CD4-positive, CD25-positive, alpha-beta regulatory T cell (primary cell): ENCODE measurements around the gene CRACDL. TPM values are rescaled to one million over a fixed set of nuclear protein-coding genes. Genes with fewer than 3 reads are reported as not detected.

ENCODE experiments used
- ATAC-seq, 2 donors: fragments of 150-1000 bp; cut with Tn5 transposase; one replicate each; pipeline ENCODE4 v1.10.0; 2021; ENCODE audit warnings: low read depth in 2 of 2, moderate number of reproducible peaks in 2 of 2, moderate library complexity in 1 of 2
- DNase-seq, 3 donors: peaks; one replicate each; pipeline versions ENCODE4 v3.0.0 to v3.0.0-alpha.2; 2012 to 2022; ENCODE audit warnings: mixed read lengths in 1 of 3
- H3K27ac ChIP-seq: one replicate; pipeline ENCODE4 v1.7.0; 2013; ENCODE audit warnings: mild to moderate bottlenecking, low read length; ENCODE audit not compliant: insufficient read depth, poor library complexity, severe bottlenecking
- H3K27me3 ChIP-seq: one replicate; pipeline ENCODE4 v1.7.0; 2013; ENCODE audit warnings: low read length; ENCODE audit not compliant: control insufficient read depth, insufficient read depth
- H3K36me3 ChIP-seq: one replicate; pipeline ENCODE4 v1.7.0; 2013; ENCODE audit warnings: mild to moderate bottlenecking, low read length, moderate library complexity; ENCODE audit not compliant: control insufficient read depth, insufficient read depth
- H3K4me1 ChIP-seq: 2 replicates; pipeline ENCODE4 v1.7.0; 2013; ENCODE audit warnings: mild to moderate bottlenecking, low read length; ENCODE audit not compliant: insufficient read depth, control insufficient read depth, poor library complexity, severe bottlenecking
- H3K4me3 ChIP-seq: one replicate; pipeline ENCODE4 v1.7.0; 2013; ENCODE audit warnings: low read depth, mild to moderate bottlenecking, low read length, moderate library complexity
- H3K9me3 ChIP-seq, 2 experiments: 1 replicate in 1 of 2; 2 replicates in 1 of 2; pipeline ENCODE4 v1.7.0; 2013; ENCODE audit warnings: low read length in 2 of 2, mild to moderate bottlenecking in 1 of 2, moderate library complexity in 1 of 2; ENCODE audit not compliant: control insufficient read depth in 2 of 2
- H3K27ac Mint-ChIP-seq, 3 donors: one replicate each; pipeline ENCODE4 v1.8.0; 2020 to 2022; ENCODE audit warnings: mild to moderate bottlenecking in 3 of 3, mixed read lengths in 3 of 3, moderate library complexity in 2 of 3
- H3K27me3 Mint-ChIP-seq: one replicate; pipeline ENCODE4 v1.8.0; 2022; ENCODE audit warnings: mild to moderate bottlenecking, mixed read lengths
- H3K36me3 Mint-ChIP-seq: one replicate; pipeline ENCODE4 v1.8.0; 2020; ENCODE audit warnings: mixed read lengths
- H3K4me1 Mint-ChIP-seq, 4 donors: one replicate each; pipeline ENCODE4 v1.8.0; 2020 to 2022; ENCODE audit warnings: mixed read lengths in 4 of 4, mild to moderate bottlenecking in 1 of 4
- H3K4me3 Mint-ChIP-seq, 4 donors: one replicate each; pipeline ENCODE4 v1.8.0; 2020 to 2022; ENCODE audit warnings: mild to moderate bottlenecking in 4 of 4, mixed read lengths in 4 of 4, moderate library complexity in 3 of 4
- H3K9me3 Mint-ChIP-seq, 7 donors: one replicate each; pipeline ENCODE4 v1.8.0; 2020 to 2022; ENCODE audit warnings: mixed read lengths in 7 of 7, mild to moderate bottlenecking in 3 of 7, moderate library complexity in 2 of 7
- polyA plus RNA-seq, 4 donors: library from polyadenylated mRNA; unstranded; fragments of 300-500 nt; fragmentation: Illumina TruSeq; gene quantifications; one replicate each; pipeline ENCODE4 v1.2.3, GENCODE V29; 2021
- total RNA-seq: library from RNA; stranded (reverse); gene quantifications from one replicate; pipeline ENCODE4 v1.2.3, GENCODE V29; 2022

Gene CRACDL
- total RNA-seq (0.10 TPM), polyA plus RNA-seq (under 1 TPM; 0.16 to 0.18 (median 0.17) TPM)

DNA sequence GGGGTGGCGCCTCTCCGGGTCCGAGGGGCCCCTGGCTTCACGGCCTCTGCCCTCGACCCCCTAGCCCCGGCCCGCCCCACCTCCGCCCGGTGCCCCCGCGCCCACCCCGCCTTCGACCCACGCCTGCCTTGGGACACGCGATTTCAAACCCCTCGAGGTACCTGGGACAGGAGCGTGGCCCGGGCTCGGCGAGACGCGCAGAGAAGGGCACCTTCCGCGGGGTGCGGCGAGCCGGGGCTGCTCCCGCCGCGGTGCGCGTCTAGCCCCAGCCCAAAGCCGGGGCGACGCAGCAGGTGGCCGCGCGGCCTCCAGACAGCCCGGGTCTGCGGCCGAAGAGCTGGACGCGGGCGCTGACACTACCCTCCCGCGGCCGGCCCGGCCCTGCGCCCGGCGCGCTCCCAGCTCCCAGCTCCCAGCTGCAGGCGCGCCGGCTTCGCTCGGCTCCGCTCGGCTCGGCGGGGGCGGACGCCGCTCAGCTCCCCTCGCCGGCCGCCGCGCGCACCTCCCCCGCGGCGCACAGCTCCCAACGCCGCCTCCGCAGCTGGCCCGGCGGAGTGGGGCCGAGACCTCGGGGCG, at the start of gene CRACDL:
Gene CRACDL, minus strand, starts transcription at position 449 of the 576 bp plus-strand sequence. CDS start 89,425 bp downstream, outside the sequence.
- H3K36me3 ChIP-seq, result no peaks in the 10 kb centered on the region
- no peaks in the 10 kb centered on the region for H3K9me3 ChIP-seq
- peaks cover 9% of the 10 kb centered on the region for H3K4me1 ChIP-seq
- H3K4me3 Mint-ChIP-seq, result peak within 1 kb of the TSS in 3 of 4 donors; percentile 14 to 81 (median 75)
- no peak within 1 kb of the TSS for H3K27ac Mint-ChIP-seq
- no peaks in the 10 kb centered on the region for H3K9me3 Mint-ChIP-seq
- peaks cover 66% of the 10 kb centered on the region for H3K27me3 Mint-ChIP-seq
- H3K27me3 ChIP-seq, result peaks cover 34% of the 10 kb centered on the region
- H3K4me1 Mint-ChIP-seq, result peaks cover 0 to 17% (median 7%) of the 10 kb centered on the region in 4 donors
- H3K36me3 Mint-ChIP-seq, result no peaks in the 10 kb centered on the region
- no peak within 1 kb of the TSS for H3K27ac ChIP-seq
- H3K4me3 ChIP-seq, result no peak within 1 kb of the TSS
- DNase-seq (no peak), ATAC-seq (no peak)

GRCh38 chr2:98975611-98976010, 39.6 kb upstream of the CRACDL start:
- H3K27ac Mint-ChIP-seq, result no peak overlapping the region
- H3K4me1 ChIP-seq, result no peaks in the 10 kb centered on the region
- H3K36me3 Mint-ChIP-seq, result peaks cover 10% of the 10 kb centered on the region
- H3K27me3 Mint-ChIP-seq, result peaks cover 31% of the 10 kb centered on the region
- no peak overlapping the region for H3K4me3 ChIP-seq
- H3K9me3 Mint-ChIP-seq, result peaks cover 0 to 33% (median 20%) of the 10 kb centered on the region in 7 donors
- no peaks in the 10 kb centered on the region for H3K36me3 ChIP-seq
- peaks cover 5% of the 10 kb centered on the region for H3K27me3 ChIP-seq
- H3K9me3 ChIP-seq, result peaks cover 23 to 25% of the 10 kb centered on the region in 2 experiments
- H3K4me1 Mint-ChIP-seq, result no peaks in the 10 kb centered on the region
- ATAC-seq (no peak), DNase-seq (no peak)
- no peak overlapping the region for H3K27ac ChIP-seq
- H3K4me3 Mint-ChIP-seq, result no peak overlapping the region

GRCh38 chr2:98972582-98973167, 36.6 kb upstream of the CRACDL start:
- Mint-ChIP-seq H3K27me3 (peaks cover 26% of the 10 kb centered on the region), H3K36me3 (peaks cover 10% of the 10 kb centered on the region), H3K9me3 (peaks cover 0 to 50% (median 23%) of the 10 kb centered on the region in 7 donors), H3K4me1 (no peaks in the 10 kb centered on the region), H3K4me3 (no peak overlapping the region), H3K27ac (no peak overlapping the region)
- Histone ChIP-seq H3K4me3 (no peak overlapping the region), H3K27me3 (peaks cover 5% of the 10 kb centered on the region), H3K36me3 (no peaks in the 10 kb centered on the region), H3K4me1 (no peaks in the 10 kb centered on the region), H3K9me3 (peaks cover 23 to 29% of the 10 kb centered on the region in 2 experiments), H3K27ac (no peak overlapping the region)
- ATAC-seq (no peak), DNase-seq (no peak)

DNA sequence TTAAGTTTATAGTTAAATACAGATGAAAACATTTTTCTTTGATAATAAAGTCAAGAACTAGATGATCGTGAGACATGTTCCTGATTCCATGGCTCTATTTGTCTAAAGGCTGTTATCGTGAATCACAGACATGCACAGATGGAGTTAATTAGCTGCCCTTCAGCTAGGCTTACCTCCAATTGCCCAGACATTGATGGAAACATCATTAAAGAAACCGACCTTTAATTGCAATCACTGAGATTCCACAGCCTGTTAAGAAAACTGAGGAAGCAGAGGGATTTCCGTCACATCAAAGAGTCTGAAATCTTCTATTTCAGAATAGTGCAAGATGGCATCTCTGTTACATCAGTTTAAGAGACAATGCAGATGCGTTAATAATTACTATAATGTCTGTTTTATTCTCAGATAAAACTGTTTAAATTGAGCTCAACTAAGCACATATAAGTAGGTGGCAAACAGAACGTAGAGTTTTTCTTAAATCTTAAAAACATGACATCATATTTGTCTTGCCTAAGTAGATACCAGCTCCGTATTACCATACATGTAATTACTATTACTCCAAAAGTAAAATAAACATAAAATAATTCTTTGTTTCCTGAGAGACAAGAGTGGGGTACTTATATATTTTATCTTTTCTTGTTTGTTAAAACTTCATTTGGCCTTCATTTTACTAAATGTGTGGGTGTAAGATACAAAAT, 23.9 kb upstream of the CRACDL start:
- no peaks in the 10 kb centered on the region for H3K36me3 Mint-ChIP-seq
- no peaks in the 10 kb centered on the region for H3K36me3 ChIP-seq
- H3K4me3 ChIP-seq, result no peak overlapping the region
- no peaks in the 10 kb centered on the region for H3K9me3 ChIP-seq
- peaks cover 2% of the 10 kb centered on the region for H3K27me3 ChIP-seq
- H3K9me3 Mint-ChIP-seq, result peaks cover 2 to 24% (median 4%) of the 10 kb centered on the region in 7 donors
- H3K4me3 Mint-ChIP-seq, result no peak overlapping the region
- no peak overlapping the region for H3K27ac Mint-ChIP-seq
- H3K4me1 ChIP-seq, result no peaks in the 10 kb centered on the region
- no peaks in the 10 kb centered on the region for H3K4me1 Mint-ChIP-seq
- H3K27ac ChIP-seq, result no peak overlapping the region
- peaks cover 18% of the 10 kb centered on the region for H3K27me3 Mint-ChIP-seq
- ATAC-seq (no peak), DNase-seq (no peak)

- no peak for DNase-seq
- Histone ChIP-seq H3K27ac (no peak overlapping the region), H3K9me3 (no peaks in the 10 kb centered on the region), H3K27me3 (peaks cover 6% of the 10 kb centered on the region), H3K4me3 (no peak overlapping the region), H3K4me1 (no peaks in the 10 kb centered on the region), H3K36me3 (no peaks in the 10 kb centered on the region)
- no peaks in the 10 kb centered on the region for H3K36me3 Mint-ChIP-seq
- H3K9me3 Mint-ChIP-seq, result peaks cover 0 to 2% (median 0%) of the 10 kb centered on the region in 7 donors
- no peaks in the 10 kb centered on the region for H3K4me1 Mint-ChIP-seq
- no peak overlapping the region for H3K27ac Mint-ChIP-seq
- peaks cover 30% of the 10 kb centered on the region for H3K27me3 Mint-ChIP-seq
- ATAC-seq, result no peak
- H3K4me3 Mint-ChIP-seq, result no peak overlapping the region
Measured at GRCh38 chr2:98952966-98953365, 16.9 kb upstream of the CRACDL start.

DNA sequence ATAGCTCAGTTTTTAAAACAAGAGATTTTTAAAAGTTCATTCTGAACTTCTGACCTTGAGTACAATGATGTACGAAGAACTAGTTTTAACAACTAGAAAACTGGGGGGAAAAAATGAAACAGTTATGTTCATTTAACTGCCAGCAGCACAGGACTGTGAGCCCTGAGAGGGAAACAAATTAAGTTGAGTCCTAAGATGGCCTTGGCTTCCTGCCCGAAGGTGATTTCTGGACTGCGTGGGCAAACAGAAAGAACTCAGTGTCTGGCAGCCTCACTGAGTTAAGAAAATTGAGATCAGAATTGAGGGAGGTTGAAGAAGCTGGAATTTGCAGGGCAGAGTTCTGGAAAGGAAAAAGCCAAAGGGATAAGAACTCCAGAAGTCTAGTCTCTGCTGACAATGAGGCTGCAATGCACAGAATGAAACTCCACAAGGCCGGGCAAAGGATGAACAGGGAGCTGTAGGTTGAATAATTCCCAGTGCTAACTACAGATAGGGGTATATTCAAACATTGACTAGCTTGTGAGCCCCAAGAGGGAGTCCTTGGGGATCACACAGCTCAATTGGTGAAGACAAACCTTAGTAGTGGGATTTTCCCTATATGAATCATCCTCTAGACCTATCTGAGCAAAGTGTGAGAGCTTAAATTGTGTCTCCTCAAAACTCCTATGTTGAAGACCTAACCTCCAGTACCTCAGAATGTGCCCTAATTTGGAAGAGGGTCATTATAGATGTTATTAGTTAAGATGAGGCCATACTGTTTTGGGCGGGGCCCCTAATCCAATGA, 13.1 kb upstream of the CRACDL start:
- H3K4me1 Mint-ChIP-seq, result no peaks in the 10 kb centered on the region
- H3K9me3 Mint-ChIP-seq, result no peaks in the 10 kb centered on the region
- ATAC-seq, result no peak
- no peaks in the 10 kb centered on the region for H3K4me1 ChIP-seq
- no peaks in the 10 kb centered on the region for H3K36me3 ChIP-seq
- H3K27ac ChIP-seq, result no peak overlapping the region
- no peak overlapping the region for H3K27ac Mint-ChIP-seq
- no peak overlapping the region for H3K4me3 Mint-ChIP-seq
- H3K36me3 Mint-ChIP-seq, result no peaks in the 10 kb centered on the region
- H3K4me3 ChIP-seq, result no peak overlapping the region
- H3K27me3 Mint-ChIP-seq, result peaks cover 36% of the 10 kb centered on the region
- peaks cover 6% of the 10 kb centered on the region for H3K27me3 ChIP-seq
- no peaks in the 10 kb centered on the region for H3K9me3 ChIP-seq
- no peak for DNase-seq

DNA sequence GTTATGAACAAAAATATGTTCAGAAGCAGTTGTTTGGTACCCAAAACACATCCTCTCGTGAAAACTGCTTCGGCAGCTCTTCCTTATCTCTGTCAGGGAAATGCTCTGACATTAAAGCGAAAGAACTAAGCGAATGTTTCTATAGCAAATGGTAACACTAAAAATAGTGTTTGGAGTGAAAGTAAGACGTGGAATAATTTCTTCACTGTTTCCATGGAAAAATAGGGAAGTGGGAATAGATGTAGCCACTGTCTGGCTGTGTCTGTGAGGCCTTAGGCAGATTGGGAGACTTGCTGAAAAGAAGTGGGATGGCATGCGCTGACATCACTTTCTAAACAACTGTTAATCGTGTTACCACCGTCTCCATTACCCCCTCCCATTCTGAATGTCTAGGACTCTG, 11.5 kb upstream of the CRACDL start:
- H3K27ac Mint-ChIP-seq, result no peak overlapping the region
- Histone ChIP-seq H3K9me3 (no peaks in the 10 kb centered on the region), H3K4me3 (no peak overlapping the region), H3K27ac (no peak overlapping the region), H3K36me3 (no peaks in the 10 kb centered on the region), H3K27me3 (peaks cover 6% of the 10 kb centered on the region), H3K4me1 (no peaks in the 10 kb centered on the region)
- H3K4me1 Mint-ChIP-seq, result no peaks in the 10 kb centered on the region
- no peak overlapping the region for H3K4me3 Mint-ChIP-seq
- H3K36me3 Mint-ChIP-seq, result no peaks in the 10 kb centered on the region
- peaks cover 38% of the 10 kb centered on the region for H3K27me3 Mint-ChIP-seq
- no peak for ATAC-seq
- H3K9me3 Mint-ChIP-seq, result no peaks in the 10 kb centered on the region
- no peak for DNase-seq
